ENCODE measurements around the gene PPARA. TPM values are rescaled to one million over a fixed set of nuclear protein-coding genes. Genes with fewer than 3 reads are reported as not detected.

PPARA gene
- total RNA-seq, 1 donor = 22.1 TPM

DNA sequence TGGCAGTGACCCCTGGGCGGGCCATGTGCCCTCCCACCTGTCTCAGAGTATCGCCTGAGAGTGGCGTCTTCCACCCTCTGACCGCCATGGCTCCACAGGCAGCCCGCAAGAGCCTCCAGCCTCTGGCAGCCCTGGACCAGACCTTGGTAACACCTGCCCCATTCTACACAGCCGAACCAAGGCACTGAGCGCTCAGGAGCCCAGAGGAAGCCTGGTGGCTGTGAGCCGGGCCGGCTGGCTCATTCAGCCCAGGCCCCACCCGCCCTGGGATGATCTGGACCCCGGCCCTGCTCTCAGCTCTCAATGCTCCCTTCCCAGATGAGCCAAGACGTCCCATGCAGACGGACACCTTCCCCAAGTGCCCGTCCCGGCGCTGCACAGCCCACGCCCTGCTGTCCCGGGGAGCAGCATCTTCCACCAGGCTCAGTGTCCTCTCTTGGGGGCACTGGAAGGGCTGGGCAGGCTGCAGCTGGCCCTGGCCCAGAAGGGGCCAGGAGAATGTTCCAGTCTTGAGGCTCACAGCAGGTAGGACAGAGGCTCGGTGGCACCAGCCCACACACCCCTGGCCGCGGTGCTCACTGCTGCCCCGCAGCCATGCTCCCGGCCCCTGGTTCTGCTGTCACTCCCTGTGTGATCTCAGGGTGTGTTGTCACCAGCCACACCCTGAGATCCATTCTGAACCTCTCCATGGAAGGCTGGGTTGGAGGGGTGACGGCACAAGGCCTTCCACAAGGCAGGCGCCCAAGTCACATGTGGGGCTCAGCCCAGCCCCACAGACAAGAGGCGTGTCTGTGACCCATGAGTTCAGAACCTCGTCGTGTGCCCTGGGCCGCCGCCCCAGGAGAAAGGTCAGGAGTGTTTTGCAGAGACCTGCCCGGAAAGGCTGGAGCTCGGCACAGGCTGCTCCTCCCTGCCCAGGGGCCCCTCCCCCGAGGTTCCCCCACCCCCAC lies 24.2 kb upstream of the PPARA start:
- Histone ChIP-seq H3K27me3 (ENCODE audit: insufficient read depth, low read length) (no peaks in the 10 kb centered on the region), H4K20me1 (ENCODE audit: insufficient read depth, low read length) (peaks cover 5% of the 10 kb centered on the region), H3K4me2 (ENCODE audit: insufficient read depth, low read length) (no peak overlapping the region), H3K79me2 (ENCODE audit: insufficient read depth, low read length) (no peaks in the 10 kb centered on the region), H2AFZ (ENCODE audit: low read length) (no peak overlapping the region), H3K9me3 (ENCODE audit: low read depth, low read length) (no peaks in the 10 kb centered on the region), H3K36me3 (ENCODE audit: insufficient read depth, low read length) (no peaks in the 10 kb centered on the region), H3K4me1 (ENCODE audit: insufficient read depth, low read length) (peaks cover 3% of the 10 kb centered on the region), H3K4me3 (ENCODE audit: insufficient read depth, low read length) (no peak overlapping the region), H3K27ac (ENCODE audit: low read depth, low read length) (no peak overlapping the region)
- TF ChIP-seq CTCF (IDR thresholded peaks at IDR 0.05; ENCODE audit: extremely low read depth, low read depth, low read length) = no peak
- DNase-seq (ENCODE audit: insufficient read length, low spot score, missing footprints) = no peak

- Histone ChIP-seq H4K20me1 (ENCODE audit: insufficient read depth, low read length) (no peaks in the 10 kb centered on the region), H3K9me3 (ENCODE audit: low read depth, low read length) (no peaks in the 10 kb centered on the region), H3K36me3 (ENCODE audit: insufficient read depth, low read length) (no peaks in the 10 kb centered on the region), H3K4me2 (ENCODE audit: insufficient read depth, low read length) (no peak overlapping the region), H3K79me2 (ENCODE audit: insufficient read depth, low read length) (no peaks in the 10 kb centered on the region), H3K27ac (ENCODE audit: low read depth, low read length) (no peak overlapping the region), H3K27me3 (ENCODE audit: insufficient read depth, low read length) (no peaks in the 10 kb centered on the region), H3K4me3 (ENCODE audit: insufficient read depth, low read length) (no peak overlapping the region), H2AFZ (ENCODE audit: low read length) (no peak overlapping the region), H3K4me1 (ENCODE audit: insufficient read depth, low read length) (peaks cover 3% of the 10 kb centered on the region)
- no peak for DNase-seq (ENCODE audit: insufficient read length, low spot score, missing footprints)
- no peak for TF ChIP-seq CTCF (IDR thresholded peaks at IDR 0.05; ENCODE audit: extremely low read depth, low read depth, low read length)
These were observed 23.4 kb upstream of the PPARA start for GRCh38 chr22:46126853-46127385.

DNA sequence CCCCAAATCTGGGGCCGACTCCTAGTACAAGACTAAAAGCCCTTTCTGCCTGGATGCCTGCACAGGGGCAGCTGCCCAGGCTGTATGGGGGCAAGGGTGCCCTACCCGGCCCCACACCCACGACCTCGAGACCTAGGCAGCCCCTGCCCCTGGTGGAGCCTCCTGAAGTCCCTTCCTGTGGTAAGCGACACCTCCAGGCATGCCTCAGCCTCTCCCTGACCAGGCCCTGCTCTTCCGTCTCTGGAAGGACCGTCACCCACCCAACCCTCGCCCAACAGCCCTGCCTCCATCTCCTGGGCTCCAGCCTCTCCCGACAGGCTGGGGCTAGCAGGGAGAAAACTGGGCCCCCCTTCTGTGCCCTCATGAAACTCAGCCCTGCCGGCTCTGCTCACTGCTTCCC lies 22.8 kb upstream of the PPARA start:
- Histone ChIP-seq H3K4me1 (ENCODE audit: insufficient read depth, low read length) (no peaks in the 10 kb centered on the region), H3K27ac (ENCODE audit: low read depth, low read length) (no peak overlapping the region), H3K4me2 (ENCODE audit: insufficient read depth, low read length) (no peak overlapping the region), H4K20me1 (ENCODE audit: insufficient read depth, low read length) (no peaks in the 10 kb centered on the region), H3K4me3 (ENCODE audit: insufficient read depth, low read length) (no peak overlapping the region), H2AFZ (ENCODE audit: low read length) (no peak overlapping the region), H3K36me3 (ENCODE audit: insufficient read depth, low read length) (no peaks in the 10 kb centered on the region), H3K79me2 (ENCODE audit: insufficient read depth, low read length) (no peaks in the 10 kb centered on the region), H3K9me3 (ENCODE audit: low read depth, low read length) (no peaks in the 10 kb centered on the region), H3K27me3 (ENCODE audit: insufficient read depth, low read length) (no peaks in the 10 kb centered on the region)
- no peak for TF ChIP-seq CTCF (IDR thresholded peaks at IDR 0.05; ENCODE audit: extremely low read depth, low read depth, low read length)
- DNase-seq (ENCODE audit: insufficient read length, low spot score, missing footprints) = no peak

DNA sequence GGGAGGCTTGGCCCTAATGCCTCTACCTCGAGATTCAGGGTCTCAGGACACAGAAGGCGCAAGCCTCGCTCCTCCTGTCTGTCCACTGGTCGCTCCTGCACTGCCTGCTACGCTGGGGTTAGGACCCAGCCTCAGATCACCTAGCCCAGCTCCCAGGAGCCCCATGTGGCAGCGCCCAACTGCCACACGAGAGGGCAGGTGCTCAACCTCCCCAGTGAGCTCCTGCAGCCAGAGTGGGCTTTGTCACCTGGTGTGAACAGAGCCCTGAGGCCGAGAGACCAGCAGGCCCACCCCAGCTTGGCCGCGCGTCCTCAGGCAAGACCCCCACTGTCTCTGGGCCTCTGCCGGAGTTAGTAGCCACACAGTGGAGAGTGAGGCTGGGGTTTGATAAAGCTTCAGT lies 21.7 kb upstream of the PPARA start:
- no peaks in the 10 kb centered on the region for H3K4me1 ChIP-seq (ENCODE audit: insufficient read depth, low read length)
- no peak overlapping the region for H2AFZ ChIP-seq (ENCODE audit: low read length)
- no peaks in the 10 kb centered on the region for H3K27me3 ChIP-seq (ENCODE audit: insufficient read depth, low read length)
- no peaks in the 10 kb centered on the region for H3K36me3 ChIP-seq (ENCODE audit: insufficient read depth, low read length)
- H4K20me1 ChIP-seq (ENCODE audit: insufficient read depth, low read length) = no peaks in the 10 kb centered on the region
- no peaks in the 10 kb centered on the region for H3K79me2 ChIP-seq (ENCODE audit: insufficient read depth, low read length)
- no peak for DNase-seq (ENCODE audit: insufficient read length, low spot score, missing footprints)
- TF ChIP-seq CTCF (IDR thresholded peaks at IDR 0.05; ENCODE audit: extremely low read depth, low read depth, low read length) = no peak
- no peak overlapping the region for H3K4me2 ChIP-seq (ENCODE audit: insufficient read depth, low read length)
- H3K4me3 ChIP-seq (ENCODE audit: insufficient read depth, low read length) = no peak overlapping the region
- H3K27ac ChIP-seq (ENCODE audit: low read depth, low read length) = no peak overlapping the region
- H3K9me3 ChIP-seq (ENCODE audit: low read depth, low read length) = no peaks in the 10 kb centered on the region

Data from osteoblast (primary cell).